HEK293 (cell line): ENCODE measurements around the gene MSMP.
A peak's percentile ranks its signal among the peaks of the same experiment; 100 is the strongest.

Experiments
- CTCF ChIA-PET: fragments of 350-600 bp; formaldehyde crosslinking; extraction: SDS; loops from one replicate; lab custom pipeline; 2021; ENCODE audit warnings: antibody characterized with exemption; lab: Yijun Ruan, JAX
- POLR2A ChIA-PET: fragments of 300-600 bp; formaldehyde crosslinking; extraction: SDS; loops from one replicate; lab custom pipeline; 2020; ENCODE audit warnings: antibody characterized with exemption, inconsistent platforms; lab: Yijun Ruan, JAX
- H3K27ac ChIP-seq: fragments of 200-500 bp; sonication (Bioruptor generic); 2 replicates; pipeline ENCODE4 v1.5.1; 2014; ENCODE audit warnings: low read depth, low read length, control low read depth, inconsistent platforms; ENCODE audit errors: extremely low read depth
- H3K36me3 ChIP-seq, 2 experiments: fragments of 200-500 bp in 1 of 2; sonication (Bioruptor generic) in 1 of 2; 1 replicate in 1 of 2; 2 replicates in 1 of 2; pipeline ENCODE4 v1.5.1; 2014 to 2017; ENCODE audit warnings: inconsistent platforms in 2 of 2, low read length in 2 of 2; ENCODE audit not compliant: control insufficient read depth in 2 of 2, insufficient read depth in 1 of 2
- H3K4me1 ChIP-seq: fragments of 200-500 bp; sonication (Bioruptor generic); 2 replicates; pipeline ENCODE4 v1.5.1; 2014; ENCODE audit warnings: mild to moderate bottlenecking, low read length, inconsistent platforms; ENCODE audit not compliant: control insufficient read depth, insufficient read depth
- H3K4me3 ChIP-seq: 2 replicates; pipeline ENCODE4 v1.5.1; 2011; ENCODE audit warnings: low read depth, mild to moderate bottlenecking, control low read depth, low read length, moderate library complexity
- H3K9me3 ChIP-seq: fragments of 200-500 bp; sonication (Bioruptor generic); 2 replicates; pipeline ENCODE4 v1.5.1; 2014; ENCODE audit warnings: low read depth, low read length, inconsistent platforms; ENCODE audit not compliant: control insufficient read depth, insufficient read depth
- AEBP2 ChIP-seq: fragments of 450-650 bp; formaldehyde crosslinking; IDR thresholded peaks from 2 replicates; pipeline ENCODE4 v1.5.1; 2016; ENCODE audit warnings: missing biosample characterization, missing genetic modification characterization, borderline replicate concordance
- KLF16 ChIP-seq: fragments of 450-650 bp; formaldehyde crosslinking; IDR thresholded peaks from 2 replicates; pipeline ENCODE4 v1.5.1; 2017; ENCODE audit warnings: missing biosample characterization, missing genetic modification characterization
- TCF7L2 ChIP-seq: IDR thresholded peaks from 2 replicates; pipeline ENCODE4 v1.6.1; 2011; ENCODE audit warnings: low read depth, mild to moderate bottlenecking, inconsistent platforms, low read length, moderate library complexity, borderline replicate concordance
- ZBTB21 ChIP-seq: fragments of 450-650 bp; formaldehyde crosslinking; IDR thresholded peaks from 2 replicates; pipeline ENCODE4 v1.5.1; 2017; ENCODE audit warnings: missing biosample characterization, missing genetic modification characterization
- ZNF10 ChIP-seq: fragments of 450-650 bp; formaldehyde crosslinking; IDR thresholded peaks from 2 replicates; pipeline ENCODE4 v1.5.1; 2017; ENCODE audit warnings: missing biosample characterization, missing genetic modification characterization
- ZNF169 ChIP-seq: fragments of 450-650 bp; formaldehyde crosslinking; IDR thresholded peaks from 2 replicates; pipeline ENCODE4 v1.5.1; 2016; ENCODE audit warnings: missing biosample characterization, missing genetic modification characterization
- ZNF175 ChIP-seq: fragments of 450-650 bp; formaldehyde crosslinking; IDR thresholded peaks from 2 replicates; pipeline ENCODE4 v1.5.1; 2016; ENCODE audit warnings: missing biosample characterization, missing genetic modification characterization
- ZNF19 ChIP-seq: fragments of 450-650 bp; formaldehyde crosslinking; IDR thresholded peaks from 2 replicates; pipeline ENCODE4; 2016; ENCODE audit warnings: missing biosample characterization, missing genetic modification characterization, low read depth
- ZNF223 ChIP-seq: fragments of 450-650 bp; formaldehyde crosslinking; IDR thresholded peaks from 2 replicates; pipeline ENCODE4 v1.5.1; 2016; ENCODE audit warnings: missing biosample characterization, missing genetic modification characterization
- ZNF24 ChIP-seq: fragments of 450-650 bp; formaldehyde crosslinking; IDR thresholded peaks from 2 replicates; pipeline ENCODE4 v1.5.1; 2016; ENCODE audit warnings: missing biosample characterization, missing genetic modification characterization
- ZNF248 ChIP-seq: fragments of 450-650 bp; formaldehyde crosslinking; IDR thresholded peaks from 2 replicates; pipeline ENCODE4 v1.5.1; 2017; ENCODE audit warnings: missing biosample characterization, missing genetic modification characterization
- ZNF362 ChIP-seq: fragments of 450-650 bp; formaldehyde crosslinking; IDR thresholded peaks from 2 replicates; pipeline ENCODE4 v1.5.1; 2016; ENCODE audit warnings: missing biosample characterization, missing genetic modification characterization
- ZNF473 ChIP-seq: fragments of 450-650 bp; formaldehyde crosslinking; IDR thresholded peaks from 2 replicates; pipeline ENCODE4 v1.5.1; 2017; ENCODE audit warnings: missing biosample characterization, missing genetic modification characterization
- ZNF521 ChIP-seq: fragments of 450-650 bp; formaldehyde crosslinking; IDR thresholded peaks from 2 replicates; pipeline ENCODE4 v1.5.1; 2017; ENCODE audit warnings: missing biosample characterization, mild to moderate bottlenecking, missing genetic modification characterization
- ZNF548 ChIP-seq: fragments of 450-650 bp; formaldehyde crosslinking; IDR thresholded peaks from 2 replicates; pipeline ENCODE4 v1.5.1; 2016; ENCODE audit warnings: missing biosample characterization, missing genetic modification characterization
- ZNF571 ChIP-seq: fragments of 450-650 bp; formaldehyde crosslinking; IDR thresholded peaks from 2 replicates; pipeline ENCODE4 v1.5.0; 2017; ENCODE audit warnings: missing biosample characterization, missing genetic modification characterization
- ZNF610 ChIP-seq: fragments of 450-650 bp; formaldehyde crosslinking; IDR thresholded peaks from 2 replicates; pipeline ENCODE4 v1.5.1; 2016; ENCODE audit warnings: missing biosample characterization, missing genetic modification characterization, borderline replicate concordance
- ZNF623 ChIP-seq: fragments of 450-650 bp; formaldehyde crosslinking; IDR thresholded peaks from 2 replicates; pipeline ENCODE4 v1.5.1; 2016; ENCODE audit warnings: missing biosample characterization, missing genetic modification characterization
- ZNF624 ChIP-seq: fragments of 450-650 bp; formaldehyde crosslinking; IDR thresholded peaks from 2 replicates; pipeline ENCODE4 v1.5.1; 2017; ENCODE audit warnings: missing biosample characterization, missing genetic modification characterization
- ZNF626 ChIP-seq: fragments of 450-650 bp; sonication (Bioruptor Pico); formaldehyde crosslinking; IDR thresholded peaks from 2 replicates; pipeline ENCODE4 v1.5.1; 2018; ENCODE audit warnings: missing biosample characterization, missing genetic modification characterization, inconsistent platforms
- ZNF639 ChIP-seq: fragments of 450-650 bp; formaldehyde crosslinking; IDR thresholded peaks from 2 replicates; pipeline ENCODE4 v1.5.1; 2016; ENCODE audit warnings: missing biosample characterization, missing genetic modification characterization
- ZNF777 ChIP-seq: fragments of 450-650 bp; formaldehyde crosslinking; IDR thresholded peaks from 2 replicates; pipeline ENCODE4 v1.5.1; 2017; ENCODE audit warnings: missing biosample characterization, missing genetic modification characterization, borderline replicate concordance
- TF ChIP-seq, protein P1 (sequence below): fragments of 450-650 bp; formaldehyde crosslinking; IDR thresholded peaks from 2 replicates; pipeline ENCODE4 v1.5.1; 2016; ENCODE audit warnings: missing biosample characterization, missing genetic modification characterization

Gene MSMP

DNA sequence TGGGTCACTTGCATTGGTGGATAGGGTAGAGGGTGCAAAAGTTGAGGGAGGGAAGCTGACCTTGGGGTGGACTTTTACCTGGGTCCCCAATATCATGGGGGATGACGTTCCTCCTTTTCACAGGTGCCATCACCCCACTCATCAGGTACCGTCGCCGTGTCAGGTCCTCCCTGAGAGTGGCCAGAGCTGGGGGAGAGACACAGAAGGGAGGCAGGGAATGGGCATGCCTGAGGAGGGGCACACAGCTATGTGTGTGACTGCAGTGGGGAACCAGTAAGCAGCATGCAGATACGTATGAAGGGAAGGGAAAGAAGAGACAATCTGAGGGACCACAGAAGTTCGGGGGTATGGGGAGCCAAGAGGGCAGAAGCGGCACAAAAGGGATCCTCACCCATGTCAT, 15.2 kb downstream of the MSMP start:
- H3K27ac ChIP-seq, result no peak overlapping the region
- ChIA-PET POLR2A (interaction anchor here (0.5 to 5.3 kb wide), 5 partner anchors 8 to 1249 kb away, joined by 3 to 57 read pairs (median 4); partner anchors contain the start of genes GBA2 and RGP1), CTCF (interaction anchor here (0.8 to 2.2 kb wide), 4 partner anchors 10 to 92 kb away, joined by 3 to 11 read pairs (median 6); no protein-coding TSS in a partner anchor)
- peaks cover 22 to 100% of the 10 kb centered on the region in 2 experiments; a peak in 2 of 3 replicates for H3K36me3 ChIP-seq
- TF ChIP-seq ZNF175 (tag by site-specific recombination), result no peak
- TF ChIP-seq KLF16 (tag by site-specific recombination), result no peak
- TF ChIP-seq ZNF19 (tag by site-specific recombination), result no peak
- TF ChIP-seq ZNF223, result no peak
- TF ChIP-seq ZNF639 (tag by site-specific recombination), result no peak
- peak; percentile 73 for TF ChIP-seq ZNF10
- no peak for TF ChIP-seq ZNF626
- peaks cover under 1% of the 10 kb centered on the region; the same call in 1 of the 2 replicates for H3K4me1 ChIP-seq
- no peak overlapping the region for H3K4me3 ChIP-seq
- no peaks in the 10 kb centered on the region for H3K9me3 ChIP-seq

DNA sequence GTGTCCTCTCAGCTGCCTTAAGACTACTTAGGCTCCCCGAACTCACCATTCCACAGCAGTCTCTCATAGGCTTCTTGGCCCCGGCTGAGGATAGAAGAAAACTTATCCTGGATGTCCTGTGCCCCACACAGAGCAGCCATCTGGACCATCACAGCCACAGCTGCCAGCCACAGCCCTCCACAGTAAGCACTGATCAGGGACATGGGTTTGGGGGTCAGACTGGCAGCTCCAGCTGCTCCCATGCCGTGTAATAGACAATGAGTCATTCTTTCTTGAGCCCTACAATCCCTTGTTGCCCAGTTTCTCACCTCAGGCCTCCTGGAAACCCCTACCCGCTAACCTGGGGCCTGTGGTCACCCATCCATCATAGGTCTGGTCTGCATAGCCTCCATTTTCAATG, 15.9 kb downstream of the MSMP start:
- Histone ChIP-seq H3K4me3 (no peak overlapping the region), H3K27ac (no peak overlapping the region), H3K9me3 (no peaks in the 10 kb centered on the region), H3K4me1 (peaks cover 8% of the 10 kb centered on the region), H3K36me3 (peaks cover 22 to 97% of the 10 kb centered on the region in 2 experiments; a peak in 2 of 3 replicates)
- CTCF ChIA-PET, result interaction anchor here (0.9 to 4.6 kb wide), 6 partner anchors 9 to 92 kb away, joined by 3 to 22 read pairs (median 5); no protein-coding TSS in a partner anchor
- TF ChIP-seq ZNF624 (tag by site-specific recombination) (no peak), ZBTB21 (no peak), ZNF610 (tag by site-specific recombination) (no peak), ZNF521 (tag by site-specific recombination) (no peak), ZNF777 (tag by site-specific recombination) (no peak), ZNF248 (tag by site-specific recombination) (no peak), ZNF571 (tag by site-specific recombination) (no peak), ZNF362 (no peak), ZNF623 (tag by site-specific recombination) (no peak), ZNF548 (no peak), ZNF473 (no peak), ZNF24 (tag by site-specific recombination) (no peak), TCF7L2 (no peak), AEBP2 (tag by site-specific recombination) (no peak), ZNF169 (tag by site-specific recombination) (no peak)
- TF ChIP-seq, protein P1, sequence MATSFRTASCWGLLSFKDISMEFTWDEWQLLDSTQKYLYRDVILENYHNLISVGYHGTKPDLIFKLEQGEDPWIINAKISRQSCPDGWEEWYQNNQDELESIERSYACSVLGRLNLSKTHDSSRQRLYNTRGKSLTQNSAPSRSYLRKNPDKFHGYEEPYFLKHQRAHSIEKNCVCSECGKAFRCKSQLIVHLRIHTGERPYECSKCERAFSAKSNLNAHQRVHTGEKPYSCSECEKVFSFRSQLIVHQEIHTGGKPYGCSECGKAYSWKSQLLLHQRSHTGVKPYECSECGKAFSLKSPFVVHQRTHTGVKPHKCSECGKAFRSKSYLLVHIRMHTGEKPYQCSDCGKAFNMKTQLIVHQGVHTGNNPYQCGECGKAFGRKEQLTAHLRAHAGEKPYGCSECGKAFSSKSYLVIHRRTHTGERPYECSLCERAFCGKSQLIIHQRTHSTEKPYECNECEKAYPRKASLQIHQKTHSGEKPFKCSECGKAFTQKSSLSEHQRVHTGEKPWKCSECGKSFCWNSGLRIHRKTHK (tag by site-specific recombination), result no peak
- POLR2A ChIA-PET, result interaction anchor here (0.5 to 5.3 kb wide), 4 partner anchors 9 to 128 kb away, joined by 4 to 57 read pairs (median 4); partner anchors contain the start of genes GBA2 and RGP1
